Neural progenitor cell (in vitro differentiated cells): ENCODE data around the gene CA10. TPM values are rescaled to one million over a fixed set of nuclear protein-coding genes. Genes with fewer than 3 reads are reported as not detected.

Source experiments
- DNase-seq: peaks from one replicate; pipeline ENCODE4 v3.0.0-alpha.2; 2016; ENCODE audit warnings: low spot score
- H2AFZ ChIP-seq: fragments of 200-600 bp; sonication (generic); replicated peaks from 2 replicates; pipeline ENCODE4 v1.6.1; 2016; ENCODE audit warnings: antibody characterized with exemption
- H3F3A ChIP-seq: fragments of 200-600 bp; sonication (generic); 2 replicates; pipeline ENCODE4 v1.6.1; 2016; ENCODE audit warnings: antibody characterized with exemption, low read depth
- H3K27ac ChIP-seq: fragments of 200-600 bp; sonication (generic); 2 replicates; pipeline ENCODE4 v1.5.1; 2016; ENCODE audit warnings: mild to moderate bottlenecking
- H3K27me3 ChIP-seq: fragments of 200-600 bp; sonication (generic); 2 replicates; pipeline ENCODE4 v1.6.1; 2016; ENCODE audit warnings: mild to moderate bottlenecking, moderate library complexity
- H3K36me3 ChIP-seq: fragments of 200-600 bp; sonication (generic); 2 replicates; pipeline ENCODE4 v1.5.1; 2016
- H3K4me1 ChIP-seq: fragments of 200-600 bp; sonication (generic); 2 replicates; pipeline ENCODE4 v1.6.1; 2016; ENCODE audit warnings: mixed run types
- H3K4me2 ChIP-seq: fragments of 200-600 bp; sonication (generic); 2 replicates; pipeline ENCODE4 v1.6.1; 2016
- H3K4me3 ChIP-seq: fragments of 200-600 bp; sonication (generic); 2 replicates; pipeline ENCODE4 v1.5.1; 2016
- H3K79me2 ChIP-seq: fragments of 200-600 bp; sonication (generic); 2 replicates; pipeline ENCODE4 v1.6.1; 2016; ENCODE audit warnings: low read depth
- H3K9ac ChIP-seq: fragments of 200-600 bp; sonication (generic); 2 replicates; pipeline ENCODE4 v1.6.1; 2016
- H3K9me3 ChIP-seq: fragments of 200-600 bp; sonication (generic); 2 replicates; pipeline ENCODE4 v1.5.1; 2016; ENCODE audit warnings: low read depth
- H4K20me1 ChIP-seq: fragments of 200-600 bp; sonication (generic); 2 replicates; pipeline ENCODE4 v1.6.1; 2016; ENCODE audit warnings: low read depth
- H3K27ac Mint-ChIP-seq: 3 replicates; pipeline ENCODE4 v1.8.0; 2021; ENCODE audit warnings: mixed read lengths
- H3K27me3 Mint-ChIP-seq: 2 replicates; pipeline ENCODE4 v1.8.0; 2022; ENCODE audit warnings: low read depth, mild to moderate bottlenecking, inconsistent platforms, moderate library complexity, mixed read lengths; ENCODE audit not compliant: insufficient read depth
- H3K36me3 Mint-ChIP-seq: 3 replicates; pipeline ENCODE4 v1.8.0; 2021; ENCODE audit warnings: mixed read lengths
- H3K4me1 Mint-ChIP-seq: 3 replicates; pipeline ENCODE4 v1.8.0; 2021; ENCODE audit warnings: mixed read lengths
- H3K4me3 Mint-ChIP-seq: 3 replicates; pipeline ENCODE4 v1.8.0; 2021; ENCODE audit warnings: mild to moderate bottlenecking, moderate library complexity, mixed read lengths
- H3K9me3 Mint-ChIP-seq: 3 replicates; pipeline ENCODE4 v1.8.0; 2020; ENCODE audit warnings: mixed read lengths
- EZH2 ChIP-seq: fragments of 200-600 bp; sonication (generic); IDR thresholded peaks from 2 replicates; pipeline ENCODE4 v1.6.1; 2017; ENCODE audit warnings: antibody characterized with exemption, mild to moderate bottlenecking, moderate library complexity
- EZH2phosphoT487 ChIP-seq: fragments of 200-600 bp; sonication (generic); IDR thresholded peaks from 2 replicates; pipeline ENCODE4 v1.6.1; 2017; ENCODE audit warnings: antibody characterized with exemption
- total RNA-seq: library from RNA; depleted of rRNA; stranded (reverse); fragments of >200 nt; gene quantifications from 2 replicates; pipeline ENCODE4 v1.2.3, GENCODE V29; 2015; ENCODE audit warnings: low replicate concordance
- TF ChIP-seq, protein P1 (sequence below): fragments of 200-600 bp; sonication (generic); IDR thresholded peaks from 2 replicates; pipeline ENCODE4 v1.5.1; 2017; ENCODE audit warnings: antibody characterized with exemption, mild to moderate bottlenecking

The CA10 gene
- total RNA-seq, 1 donor from 2014 or later: 0.65 TPM

DNA sequence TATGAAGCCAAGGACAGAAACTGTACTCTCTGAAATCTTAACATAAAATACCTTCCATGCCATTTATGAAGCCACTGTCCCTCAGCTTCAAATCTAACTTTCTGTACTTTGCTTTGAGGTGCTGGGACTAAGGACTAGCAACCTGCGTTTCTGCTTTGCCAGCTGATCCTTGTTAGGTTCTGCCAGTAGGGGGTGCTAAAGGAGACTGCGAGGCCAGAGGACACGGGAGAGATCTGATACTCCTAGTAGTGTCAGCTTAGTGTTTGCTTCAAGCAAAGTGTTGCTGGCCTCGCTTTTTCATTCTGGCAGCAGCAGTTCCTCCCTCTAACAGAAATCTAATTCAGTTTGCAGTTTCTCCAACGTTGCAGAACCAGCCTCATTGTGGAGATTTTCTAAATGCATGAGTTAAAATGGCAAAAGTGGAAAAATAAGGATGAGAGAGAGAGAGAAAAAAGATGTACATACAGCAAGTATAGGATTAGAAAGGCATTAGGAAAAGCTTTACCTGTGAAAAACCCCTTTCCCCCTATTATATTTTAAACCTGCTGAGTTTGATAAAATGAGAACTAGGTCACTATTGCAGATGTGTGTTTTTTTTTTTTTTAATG is 297.5 kb downstream of the CA10 start:
- no peaks in the 10 kb centered on the region for H3K79me2 ChIP-seq
- TF ChIP-seq EZH2phosphoT487: no peak
- no peak for TF ChIP-seq EZH2
- TF ChIP-seq, protein P1, sequence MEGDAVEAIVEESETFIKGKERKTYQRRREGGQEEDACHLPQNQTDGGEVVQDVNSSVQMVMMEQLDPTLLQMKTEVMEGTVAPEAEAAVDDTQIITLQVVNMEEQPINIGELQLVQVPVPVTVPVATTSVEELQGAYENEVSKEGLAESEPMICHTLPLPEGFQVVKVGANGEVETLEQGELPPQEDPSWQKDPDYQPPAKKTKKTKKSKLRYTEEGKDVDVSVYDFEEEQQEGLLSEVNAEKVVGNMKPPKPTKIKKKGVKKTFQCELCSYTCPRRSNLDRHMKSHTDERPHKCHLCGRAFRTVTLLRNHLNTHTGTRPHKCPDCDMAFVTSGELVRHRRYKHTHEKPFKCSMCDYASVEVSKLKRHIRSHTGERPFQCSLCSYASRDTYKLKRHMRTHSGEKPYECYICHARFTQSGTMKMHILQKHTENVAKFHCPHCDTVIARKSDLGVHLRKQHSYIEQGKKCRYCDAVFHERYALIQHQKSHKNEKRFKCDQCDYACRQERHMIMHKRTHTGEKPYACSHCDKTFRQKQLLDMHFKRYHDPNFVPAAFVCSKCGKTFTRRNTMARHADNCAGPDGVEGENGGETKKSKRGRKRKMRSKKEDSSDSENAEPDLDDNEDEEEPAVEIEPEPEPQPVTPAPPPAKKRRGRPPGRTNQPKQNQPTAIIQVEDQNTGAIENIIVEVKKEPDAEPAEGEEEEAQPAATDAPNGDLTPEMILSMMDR: peak; percentile 90
- Mint-ChIP-seq H3K27me3 (peaks cover 2% of the 10 kb centered on the region), H3K9me3 (no peaks in the 10 kb centered on the region), H3K27ac (no peak overlapping the region), H3K4me3 (no peak overlapping the region), H3K4me1 (peaks cover 2% of the 10 kb centered on the region), H3K36me3 (no peaks in the 10 kb centered on the region)
- H3K36me3 ChIP-seq: no peaks in the 10 kb centered on the region
- no peaks in the 10 kb centered on the region for H3K27me3 ChIP-seq
- no peaks in the 10 kb centered on the region for H3F3A ChIP-seq
- peak; percentile 83 for DNase-seq
- no peak overlapping the region for H3K4me2 ChIP-seq
- H3K9me3 ChIP-seq: no peaks in the 10 kb centered on the region
- H3K4me1 ChIP-seq: no peaks in the 10 kb centered on the region
- no peak overlapping the region for H3K27ac ChIP-seq
- no peak overlapping the region for H2AFZ ChIP-seq
- H3K9ac ChIP-seq: no peak overlapping the region
- no peaks in the 10 kb centered on the region for H4K20me1 ChIP-seq
- no peak overlapping the region for H3K4me3 ChIP-seq

DNA sequence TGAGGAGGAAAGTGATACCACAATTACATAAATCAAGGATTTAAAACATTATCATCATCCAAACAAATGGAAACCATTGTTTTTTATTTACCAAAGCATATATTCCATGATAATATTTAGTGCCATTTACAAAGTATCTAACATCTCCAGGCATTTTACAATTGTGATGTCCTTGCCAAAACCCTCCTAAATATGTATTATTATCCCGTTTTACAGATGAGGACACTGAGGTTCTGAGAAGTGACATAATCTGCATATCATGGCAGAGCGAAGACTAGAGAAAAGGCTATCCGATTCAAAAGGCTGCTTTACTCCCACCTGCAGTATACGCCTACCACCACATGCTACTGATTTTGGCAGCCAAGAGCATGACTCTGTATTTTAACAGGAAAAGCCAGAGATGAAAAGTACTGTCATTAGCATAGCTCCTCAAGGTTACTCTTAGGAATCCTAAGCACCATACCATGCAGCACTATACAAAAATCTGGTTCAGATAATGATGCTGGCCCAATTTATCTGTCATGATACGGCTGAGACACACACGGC is 301.4 kb downstream of the CA10 start:
- Histone ChIP-seq H3K4me1 (no peaks in the 10 kb centered on the region), H3K4me2 (no peak overlapping the region), H4K20me1 (no peaks in the 10 kb centered on the region), H3K27ac (no peak overlapping the region), H3K27me3 (no peaks in the 10 kb centered on the region), H2AFZ (no peak overlapping the region), H3F3A (no peaks in the 10 kb centered on the region), H3K9ac (no peak overlapping the region), H3K4me3 (no peak overlapping the region), H3K36me3 (no peaks in the 10 kb centered on the region), H3K9me3 (no peaks in the 10 kb centered on the region), H3K79me2 (no peaks in the 10 kb centered on the region)
- no peaks in the 10 kb centered on the region for H3K36me3 Mint-ChIP-seq
- no peaks in the 10 kb centered on the region for H3K27me3 Mint-ChIP-seq
- H3K4me1 Mint-ChIP-seq: peaks cover 2% of the 10 kb centered on the region
- no peaks in the 10 kb centered on the region for H3K9me3 Mint-ChIP-seq
- H3K4me3 Mint-ChIP-seq: no peak overlapping the region
- H3K27ac Mint-ChIP-seq: no peak overlapping the region
- peak; percentile 18 for DNase-seq
- TF ChIP-seq EZH2 (no peak), EZH2phosphoT487 (no peak)
- TF ChIP-seq, protein P1: peak; percentile 25

DNA sequence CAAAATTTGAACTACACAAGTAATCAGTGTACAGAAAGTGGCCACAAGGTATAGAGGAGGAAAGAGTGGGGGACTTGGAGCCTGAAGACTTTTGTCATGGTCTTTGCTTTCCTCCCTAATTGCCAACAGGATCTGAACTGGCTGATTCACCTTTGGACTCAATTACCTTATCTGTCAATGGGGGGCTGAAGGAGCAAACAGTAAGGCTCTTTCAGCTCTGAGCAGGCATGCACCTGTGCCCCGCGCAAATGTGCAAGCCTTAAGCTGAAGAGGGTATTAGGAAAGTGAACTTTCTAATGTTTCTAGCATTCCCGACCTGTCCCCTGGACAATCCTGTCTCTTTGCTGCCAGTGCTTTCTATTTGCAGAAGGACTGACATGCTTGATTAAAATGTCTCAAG is 302.7 kb downstream of the CA10 start:
- Histone ChIP-seq H3K4me1 (no peaks in the 10 kb centered on the region), H3K9me3 (no peaks in the 10 kb centered on the region), H3K27me3 (no peaks in the 10 kb centered on the region), H4K20me1 (no peaks in the 10 kb centered on the region), H3K4me3 (no peak overlapping the region), H3F3A (no peaks in the 10 kb centered on the region), H3K79me2 (no peaks in the 10 kb centered on the region), H3K36me3 (no peaks in the 10 kb centered on the region), H3K9ac (no peak overlapping the region), H3K27ac (no peak overlapping the region), H3K4me2 (no peak overlapping the region), H2AFZ (no peak overlapping the region)
- H3K4me1 Mint-ChIP-seq: peaks cover 2% of the 10 kb centered on the region
- no peaks in the 10 kb centered on the region for H3K27me3 Mint-ChIP-seq
- H3K9me3 Mint-ChIP-seq: no peaks in the 10 kb centered on the region
- H3K36me3 Mint-ChIP-seq: no peaks in the 10 kb centered on the region
- TF ChIP-seq EZH2phosphoT487 (no peak), EZH2 (no peak)
- TF ChIP-seq, protein P1: no peak
- DNase-seq: no peak
- no peak overlapping the region for H3K27ac Mint-ChIP-seq
- H3K4me3 Mint-ChIP-seq: no peak overlapping the region
